NOMO-1 (cell line): ENCODE measurements around the gene GLI2.

Experiments used
- DNase-seq, 2 experiments: peaks; one replicate each; lab custom pipeline; 2025; ENCODE audit not compliant: unreplicated experiment in 2 of 2; lab: John Stamatoyannopoulos, UW

GLI2 gene

GRCh38 chr2:120711694-120712093 is 24.0 kb upstream of the GLI2 start:
- no peak for DNase-seq

- no peak for DNase-seq
Observed at GRCh38 chr2:120712180-120712681, 23.4 kb upstream of the GLI2 start.

- no peak for DNase-seq
Observed at GRCh38 chr2:120715353-120715752, 20.3 kb upstream of the GLI2 start.

GRCh38 chr2:120715941-120716340 is 19.7 kb upstream of the GLI2 start:
- no peak for DNase-seq

- no peak for DNase-seq
Observed at GRCh38 chr2:120716641-120717585, 18.8 kb upstream of the GLI2 start.

GRCh38 chr2:120719491-120719890 is 16.2 kb upstream of the GLI2 start:
- no peak for DNase-seq

DNA sequence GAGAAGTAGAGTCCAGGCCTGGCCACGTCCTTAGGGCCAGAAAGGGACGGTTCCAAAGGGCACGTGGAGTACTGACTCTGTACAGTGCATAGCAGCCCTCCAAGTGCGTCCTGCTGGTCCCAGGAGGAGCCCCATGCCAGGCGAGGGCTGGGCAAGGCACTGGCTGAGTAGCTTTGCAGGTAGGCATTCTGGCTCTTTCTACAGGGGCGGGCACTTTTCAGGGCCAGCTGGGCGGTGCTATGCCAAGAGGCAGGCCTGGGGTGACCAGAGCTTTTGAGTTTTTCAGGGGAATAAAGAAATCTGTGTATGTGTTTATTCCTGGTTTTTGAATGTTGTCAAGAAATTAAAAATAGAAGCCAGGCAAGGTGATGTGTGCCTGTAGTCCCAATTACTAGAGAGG is 15.4 kb upstream of the GLI2 start:
- no peak for DNase-seq

- DNase-seq = no peak
Observed at GRCh38 chr2:120720746-120721375, 14.8 kb upstream of the GLI2 start.

DNA sequence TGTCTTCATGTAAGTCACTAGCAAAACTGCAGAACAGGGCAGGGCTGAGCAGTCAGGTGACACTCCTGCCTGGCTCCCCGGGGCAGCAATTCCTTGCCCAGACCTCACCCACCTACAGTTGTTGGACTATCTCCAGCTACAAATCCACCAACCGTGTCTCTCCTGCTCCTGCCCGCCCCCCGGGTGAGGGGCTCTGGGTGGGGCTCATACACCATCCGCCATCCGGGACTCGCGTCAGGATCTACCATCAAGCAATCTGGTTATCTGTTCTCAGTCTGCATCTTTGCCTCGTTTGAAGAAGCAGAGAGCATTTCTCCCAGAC is 13.5 kb upstream of the GLI2 start:
- no peak for DNase-seq

GRCh38 chr2:120722568-120723421 is 12.9 kb upstream of the GLI2 start:
- DNase-seq = no peak

DNA sequence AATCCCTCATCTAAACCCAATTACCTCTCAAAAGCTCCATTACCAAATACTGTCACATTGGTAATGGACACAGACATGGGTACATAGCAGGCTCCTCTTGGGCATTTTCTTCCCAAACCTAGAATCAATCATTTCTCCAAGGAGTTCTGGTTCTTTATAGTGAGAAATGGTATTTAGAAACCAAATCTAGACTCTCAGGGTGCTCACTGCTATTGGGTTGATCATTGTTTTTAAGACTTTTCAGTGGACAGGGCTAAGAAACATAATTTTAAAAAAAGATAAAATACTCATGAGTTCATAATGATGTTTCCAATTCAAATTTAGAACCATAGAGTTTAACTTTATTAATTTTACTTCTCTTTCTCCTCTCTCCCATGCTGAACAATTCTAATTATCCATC is 9.4 kb upstream of the GLI2 start:
- no peak for DNase-seq

DNA sequence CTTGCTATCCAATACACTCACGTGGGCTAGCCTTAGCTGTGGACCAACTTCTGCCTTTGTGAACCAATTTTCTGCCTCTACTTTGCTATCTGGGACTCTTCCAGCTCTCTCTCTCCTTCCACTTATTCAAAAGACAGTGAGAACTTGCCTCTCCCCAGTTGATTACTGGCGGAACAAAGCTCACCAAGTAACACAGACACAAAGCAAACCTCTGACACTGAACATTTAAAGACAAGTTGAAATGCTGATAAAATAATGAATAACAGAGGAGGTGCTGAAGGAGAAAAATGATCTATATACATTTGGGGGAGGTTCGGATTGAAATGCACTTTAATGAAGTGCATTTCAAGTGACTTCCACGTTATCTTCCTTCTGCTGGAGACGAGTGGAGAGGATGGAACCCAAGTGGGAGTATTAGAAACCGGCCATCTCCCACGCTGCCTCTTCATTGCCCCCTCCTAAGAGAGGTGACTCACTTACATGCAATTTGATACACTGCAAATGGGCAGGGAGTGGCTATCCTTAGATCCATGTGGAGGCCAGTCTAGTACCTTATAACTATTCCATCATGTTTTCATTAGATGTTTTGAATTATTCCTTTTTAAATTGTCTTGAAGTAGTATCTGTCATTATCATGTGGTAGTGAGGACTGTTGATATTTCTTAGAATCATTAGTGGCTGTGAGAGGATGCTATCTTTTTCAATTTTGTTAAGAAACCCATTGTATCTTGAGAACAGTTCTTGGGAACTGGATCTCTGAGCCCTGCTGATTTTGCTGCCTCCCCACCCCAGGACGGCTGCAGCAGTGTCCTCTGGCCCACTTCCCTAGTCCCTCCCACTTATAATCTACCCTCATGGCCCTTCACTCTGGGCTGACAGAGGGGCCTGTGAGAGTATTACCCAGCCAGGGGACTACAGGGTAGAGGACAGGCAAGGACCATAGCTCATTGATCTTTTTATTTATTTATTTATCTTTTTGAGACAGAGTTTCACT is 6.0 kb upstream of the GLI2 start:
- DNase-seq = no peak

- no peak for DNase-seq
Observed at GRCh38 chr2:120731175-120731574, 4.5 kb upstream of the GLI2 start.

GRCh38 chr2:120732506-120733237 is 3.0 kb upstream of the GLI2 start:
- DNase-seq = no peak

- DNase-seq = no peak
Observed at GRCh38 chr2:120733238-120733932, 2.3 kb upstream of the GLI2 start.

- DNase-seq = no peak
Observed at GRCh38 chr2:120734930-120735651, 577 bp upstream of the GLI2 start.

DNA sequence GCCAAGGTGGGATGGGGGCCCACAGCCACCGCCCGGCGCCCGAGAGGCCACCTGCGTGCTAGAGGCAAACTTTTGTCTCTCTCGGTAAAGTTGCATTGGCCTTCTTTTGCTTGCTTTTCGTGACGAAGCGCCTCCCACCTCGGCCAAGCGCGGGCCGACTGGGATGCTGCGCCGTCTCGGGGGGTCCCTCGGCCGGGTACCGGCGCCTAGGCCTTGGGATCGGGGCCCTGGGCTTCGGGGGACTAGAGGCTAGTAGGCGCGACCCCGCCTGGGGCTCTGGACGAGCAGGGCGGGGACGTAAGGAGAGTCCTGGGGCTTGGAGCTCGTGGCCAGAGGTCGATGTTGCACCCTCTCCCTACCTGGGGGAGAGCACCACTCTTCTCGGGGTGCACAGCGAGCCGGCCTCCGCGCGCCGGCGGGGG is 545 bp downstream of the GLI2 start:
- no peak for DNase-seq
